MCF 10A (cell line): Measurements from ENCODE around the gene HTR4. TPM values are rescaled to one million over a fixed set of nuclear protein-coding genes. Genes with fewer than 3 reads are reported as not detected.

Experiments
- BruUV-seq: library from RNA; stranded (reverse); fragments of 400-500 nt; replicated peaks from 2 replicates; lab custom pipeline; 2021; lab: Mats Ljungman, UMichigan
- CTCF ChIA-PET: fragments of 300-600 bp; sonication (Branson Sonifier 250); formaldehyde crosslinking; extraction: SDS; loops from one replicate; lab custom pipeline; 2021; ENCODE audit warnings: antibody characterized with exemption, inconsistent platforms; lab: Yijun Ruan, JAX
- POLR2A ChIA-PET: fragments of 300-600, 350-650 bp; sonication (Branson Sonifier 250); formaldehyde crosslinking; extraction: SDS; loops from one replicate; lab custom pipeline; 2020; ENCODE audit warnings: antibody characterized with exemption, inconsistent platforms; lab: Yijun Ruan, JAX
- DNase-seq: peaks from one replicate; pipeline ENCODE4 v3.0.0-alpha.2; 2018; ENCODE audit not compliant: unreplicated experiment
- H3K27ac Mint-ChIP-seq: one replicate; pipeline ENCODE4 v1.8.0; 2022; ENCODE audit warnings: mild to moderate bottlenecking, low read depth, mixed read lengths; ENCODE audit not compliant: unreplicated experiment
- H3K27me3 Mint-ChIP-seq: one replicate; pipeline ENCODE4 v1.8.0; 2022; ENCODE audit warnings: mixed read lengths; ENCODE audit not compliant: insufficient read depth, unreplicated experiment
- H3K36me3 Mint-ChIP-seq: one replicate; pipeline ENCODE4 v1.8.0; 2022; ENCODE audit warnings: mild to moderate bottlenecking, moderate library complexity, mixed read lengths; ENCODE audit not compliant: insufficient read depth, unreplicated experiment
- H3K4me1 Mint-ChIP-seq: one replicate; pipeline ENCODE4 v1.8.0; 2022; ENCODE audit warnings: mixed read lengths; ENCODE audit not compliant: insufficient read depth, unreplicated experiment
- H3K4me3 Mint-ChIP-seq: one replicate; pipeline ENCODE4 v1.8.0; 2022; ENCODE audit warnings: mild to moderate bottlenecking, moderate library complexity, mixed read lengths; ENCODE audit not compliant: unreplicated experiment
- H3K9me3 Mint-ChIP-seq: one replicate; pipeline ENCODE4 v1.8.0; 2022; ENCODE audit warnings: mixed read lengths; ENCODE audit not compliant: unreplicated experiment
- intact Hi-C: fragments of 100-400 bp; cut with micrococcal nuclease; formaldehyde crosslinking; loops from 2 replicates; pipeline ENCODE4 v1.14.1; 2022
- total RNA-seq: library from RNA; stranded (reverse); gene quantifications from 2 replicates; pipeline ENCODE4 v1.2.3, GENCODE V29; 2022
- TF ChIP-seq, protein P1 (sequence below): fragments of 200-600 bp; IDR thresholded peaks from one replicate; pipeline ENCODE4 v1.8.0; 2022; ENCODE audit warnings: antibody characterized with exemption, mild to moderate bottlenecking; ENCODE audit not compliant: unreplicated experiment

HTR4 gene
- total RNA-seq, 1 experiment from 2014 or later = not detected

GRCh38 chr5:148524721-148525120, 129.6 kb downstream of the HTR4 start:
- no TSS peak for BruUV-seq
- intact Hi-C loops = no loop called here

GRCh38 chr5:148523139-148523538, 131.2 kb downstream of the HTR4 start:
- no peaks in the 10 kb centered on the region for H3K4me1 Mint-ChIP-seq
- BruUV-seq = no TSS peak
- H3K27me3 Mint-ChIP-seq = no peaks in the 10 kb centered on the region
- ChIA-PET POLR2A (interaction anchor here (0.6 kb wide), 1 partner anchor 170 kb away, joined by 3 read pairs; no protein-coding TSS in a partner anchor), CTCF (interaction anchor here (0.9 to 1.0 kb wide), 2 partner anchors 12 to 208 kb away, joined by 3 read pairs; no protein-coding TSS in a partner anchor)
- intact Hi-C loops = no loop called here
- H3K4me3 Mint-ChIP-seq = no peak overlapping the region
- peak; percentile 13 for DNase-seq
- no peaks in the 10 kb centered on the region for H3K36me3 Mint-ChIP-seq
- no peak overlapping the region for H3K27ac Mint-ChIP-seq
- no peaks in the 10 kb centered on the region for H3K9me3 Mint-ChIP-seq
- TF ChIP-seq, protein P1, sequence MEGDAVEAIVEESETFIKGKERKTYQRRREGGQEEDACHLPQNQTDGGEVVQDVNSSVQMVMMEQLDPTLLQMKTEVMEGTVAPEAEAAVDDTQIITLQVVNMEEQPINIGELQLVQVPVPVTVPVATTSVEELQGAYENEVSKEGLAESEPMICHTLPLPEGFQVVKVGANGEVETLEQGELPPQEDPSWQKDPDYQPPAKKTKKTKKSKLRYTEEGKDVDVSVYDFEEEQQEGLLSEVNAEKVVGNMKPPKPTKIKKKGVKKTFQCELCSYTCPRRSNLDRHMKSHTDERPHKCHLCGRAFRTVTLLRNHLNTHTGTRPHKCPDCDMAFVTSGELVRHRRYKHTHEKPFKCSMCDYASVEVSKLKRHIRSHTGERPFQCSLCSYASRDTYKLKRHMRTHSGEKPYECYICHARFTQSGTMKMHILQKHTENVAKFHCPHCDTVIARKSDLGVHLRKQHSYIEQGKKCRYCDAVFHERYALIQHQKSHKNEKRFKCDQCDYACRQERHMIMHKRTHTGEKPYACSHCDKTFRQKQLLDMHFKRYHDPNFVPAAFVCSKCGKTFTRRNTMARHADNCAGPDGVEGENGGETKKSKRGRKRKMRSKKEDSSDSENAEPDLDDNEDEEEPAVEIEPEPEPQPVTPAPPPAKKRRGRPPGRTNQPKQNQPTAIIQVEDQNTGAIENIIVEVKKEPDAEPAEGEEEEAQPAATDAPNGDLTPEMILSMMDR = no peak

More at GRCh38 chr5:148524721-148525120, 129.6 kb downstream of the HTR4 start:
- no peak for DNase-seq
- Mint-ChIP-seq H3K27ac (no peak overlapping the region), H3K36me3 (no peaks in the 10 kb centered on the region), H3K4me1 (no peaks in the 10 kb centered on the region), H3K27me3 (no peaks in the 10 kb centered on the region), H3K4me3 (no peak overlapping the region), H3K9me3 (peaks cover 7% of the 10 kb centered on the region)
- CTCF ChIA-PET = interaction anchor here (0.6 kb wide), 1 partner anchor 145 kb away, joined by 3 read pairs; no protein-coding TSS in a partner anchor
- TF ChIP-seq, protein P1 = no peak
- POLR2A ChIA-PET = no interaction called here

DNA sequence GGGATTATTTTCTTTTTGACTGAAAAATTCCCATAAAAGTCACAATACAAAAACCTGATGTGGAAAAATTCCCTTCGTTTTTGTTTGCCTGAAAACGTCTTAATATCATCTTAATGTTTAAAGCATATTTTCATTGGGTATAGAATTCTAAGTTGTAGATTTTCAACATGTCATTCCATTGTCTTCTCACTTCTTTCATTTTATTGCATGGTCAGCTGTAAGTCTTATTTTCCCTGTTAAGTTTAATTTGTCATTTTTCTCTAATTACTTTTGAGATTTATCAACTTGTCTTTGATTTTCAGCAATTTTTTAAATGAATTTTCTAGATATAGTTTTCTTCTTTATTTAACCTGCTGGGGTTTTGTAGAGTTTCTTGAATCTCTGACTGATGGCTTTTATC, 138.9 kb downstream of the HTR4 start:
- BruUV-seq = no TSS peak
- TF ChIP-seq, protein P1 = no peak
- no peaks in the 10 kb centered on the region for H3K4me1 Mint-ChIP-seq
- H3K36me3 Mint-ChIP-seq = no peaks in the 10 kb centered on the region
- no peak overlapping the region for H3K27ac Mint-ChIP-seq
- intact Hi-C loops = no loop called here
- H3K4me3 Mint-ChIP-seq = no peak overlapping the region
- no peak for DNase-seq
- peaks cover 9% of the 10 kb centered on the region for H3K9me3 Mint-ChIP-seq
- H3K27me3 Mint-ChIP-seq = no peaks in the 10 kb centered on the region
- ChIA-PET CTCF (interaction anchor here (0.8 kb wide), 1 partner anchor 93 kb away, joined by 3 read pairs; no protein-coding TSS in a partner anchor), POLR2A (no interaction called here)

- no peak for DNase-seq
- Mint-ChIP-seq H3K27me3 (no peaks in the 10 kb centered on the region), H3K4me3 (no peak overlapping the region), H3K4me1 (no peaks in the 10 kb centered on the region), H3K9me3 (peaks cover 9% of the 10 kb centered on the region), H3K36me3 (no peaks in the 10 kb centered on the region), H3K27ac (no peak overlapping the region)
- ChIA-PET CTCF (interaction anchor here (0.6 to 0.8 kb wide), 2 partner anchors 9 to 92 kb away, joined by 3 read pairs; no protein-coding TSS in a partner anchor), POLR2A (no interaction called here)
- no TSS peak for BruUV-seq
- TF ChIP-seq, protein P1 = no peak
- intact Hi-C loops = no loop called here
Observed at GRCh38 chr5:148514344-148514743, 140.0 kb downstream of the HTR4 start.
